ENCODE results near the gene NUP214.
"Not testable (repeated sequence)": the region's sequence is repeated elsewhere in the genome, so short reads cannot be mapped to it uniquely, and the experiment has no call there.

NUP214 gene

DNA sequence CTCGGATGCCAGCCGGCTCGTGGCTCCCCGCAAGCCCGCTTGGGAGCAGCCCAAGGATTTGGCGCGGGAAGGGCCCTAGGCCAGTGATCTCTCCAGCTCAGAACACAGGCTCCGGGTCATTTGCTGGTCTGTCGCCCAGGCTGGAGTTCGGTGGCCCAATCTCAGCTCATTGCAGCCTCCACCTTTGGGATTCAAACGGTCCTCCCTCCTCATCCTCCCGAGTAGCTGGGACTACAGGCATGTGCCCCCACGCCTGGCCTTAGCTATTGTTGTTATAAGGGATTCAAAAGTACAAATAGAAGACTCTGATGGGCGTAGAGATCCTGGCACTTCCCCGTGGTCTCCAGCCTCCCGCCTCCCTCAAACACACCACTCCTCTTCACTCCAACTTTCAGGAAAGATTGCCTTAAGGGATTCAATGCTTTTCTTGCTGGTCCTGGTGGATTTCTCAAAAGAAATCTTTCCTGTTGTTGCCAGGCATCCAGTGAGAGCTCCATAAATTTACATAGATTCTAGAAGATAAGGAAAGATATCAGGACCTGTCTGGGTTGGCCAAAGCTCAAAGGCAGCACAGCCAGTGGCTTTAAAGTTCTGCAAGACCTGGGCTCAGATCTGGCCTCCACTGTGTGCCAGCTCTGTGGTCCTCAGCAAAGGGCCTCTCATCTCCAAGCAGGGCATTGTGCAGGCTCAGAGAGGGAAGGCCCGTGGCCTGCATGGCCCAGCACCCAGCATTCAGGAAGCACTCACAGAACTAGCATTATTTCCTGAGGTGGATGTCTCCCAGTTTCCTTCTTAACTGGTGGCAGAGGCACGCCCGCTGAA lies 28.0 kb upstream of the NUP214 start:
- no peak for DNase-seq

GRCh38 chr9:131097948-131098278 lies 27.5 kb upstream of the NUP214 start:
- DNase-seq = no peak

DNA sequence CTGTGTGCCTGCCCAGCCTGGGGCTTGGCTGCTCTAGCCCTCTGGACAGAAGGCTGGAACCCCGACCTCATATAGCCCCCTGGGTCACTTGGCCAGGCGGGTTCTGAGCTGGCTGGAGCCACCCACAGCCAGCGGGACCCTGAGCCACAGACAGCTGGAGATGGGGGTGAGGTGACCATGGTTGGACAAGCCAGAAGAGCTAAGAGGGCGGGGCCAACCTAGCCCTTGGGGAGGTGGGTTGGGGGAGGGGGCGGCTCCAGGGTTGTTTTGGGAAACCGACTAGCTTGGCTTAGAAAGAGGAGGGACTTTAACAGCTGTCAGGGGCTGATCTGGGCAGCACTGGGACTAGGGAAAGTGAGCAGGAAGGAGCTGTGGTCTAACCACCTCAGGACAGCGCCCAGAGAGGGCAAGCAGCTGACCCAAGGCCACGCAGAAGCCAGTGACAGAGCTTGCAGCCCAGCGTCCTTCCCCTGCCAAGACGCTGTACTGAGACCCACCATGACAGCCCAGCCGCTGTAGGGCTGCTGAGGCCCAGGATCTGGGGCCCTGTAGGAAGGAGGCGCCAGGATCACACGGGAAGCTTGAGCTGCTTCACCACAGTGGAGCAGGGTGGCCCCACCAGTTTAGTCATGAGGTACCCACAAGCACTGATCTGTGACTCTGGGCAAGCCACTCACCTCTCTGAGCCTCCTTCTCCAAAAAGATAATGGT lies 26.8 kb upstream of the NUP214 start:
- no peak for DNase-seq

DNA sequence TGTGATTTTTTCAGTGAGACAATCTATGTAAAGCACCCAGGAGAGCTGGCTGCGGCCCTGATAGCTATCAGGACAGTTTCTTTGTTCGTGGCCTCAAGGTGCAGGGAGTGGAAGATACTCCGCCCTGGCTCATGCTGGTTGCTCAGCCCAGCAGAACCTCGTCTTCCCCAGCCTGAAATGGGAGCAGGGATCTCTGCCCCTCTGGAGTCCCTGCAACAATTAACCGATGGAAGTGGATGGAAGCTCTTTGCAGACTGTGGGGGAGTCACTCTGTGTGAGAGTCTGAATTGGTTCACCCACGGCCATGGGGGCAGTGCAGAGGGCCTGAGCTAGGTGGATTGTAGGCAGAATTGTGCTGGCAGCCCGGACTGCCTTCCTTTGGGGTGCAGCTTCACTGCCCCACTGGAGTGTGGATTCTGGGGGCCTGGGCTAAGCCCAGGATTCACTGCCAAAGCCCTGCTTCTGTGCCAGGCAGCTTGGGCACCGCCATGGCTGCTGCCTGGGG lies 26.2 kb upstream of the NUP214 start:
- no peak for DNase-seq

DNA sequence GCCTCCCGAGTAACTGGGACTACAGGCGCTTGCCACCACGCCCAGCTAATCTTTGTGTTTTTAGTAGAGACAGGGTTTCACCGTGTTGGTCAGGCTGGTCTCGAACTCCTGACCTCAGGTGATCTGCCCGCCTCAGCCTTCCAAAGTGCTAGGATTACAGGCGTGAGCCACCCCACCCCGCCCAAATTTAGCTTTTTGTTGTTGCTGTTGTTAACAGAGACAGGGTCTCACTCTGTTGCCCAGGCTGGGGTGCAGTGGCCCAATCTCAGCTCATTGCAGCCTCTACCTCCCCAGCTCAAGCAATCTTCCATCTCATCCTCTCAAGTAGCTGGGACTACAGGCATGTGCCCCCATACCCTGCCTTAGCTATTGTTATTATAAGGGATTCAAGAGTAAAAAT lies 25.5 kb upstream of the NUP214 start:
- not testable (repeated sequence) for DNase-seq

DNA sequence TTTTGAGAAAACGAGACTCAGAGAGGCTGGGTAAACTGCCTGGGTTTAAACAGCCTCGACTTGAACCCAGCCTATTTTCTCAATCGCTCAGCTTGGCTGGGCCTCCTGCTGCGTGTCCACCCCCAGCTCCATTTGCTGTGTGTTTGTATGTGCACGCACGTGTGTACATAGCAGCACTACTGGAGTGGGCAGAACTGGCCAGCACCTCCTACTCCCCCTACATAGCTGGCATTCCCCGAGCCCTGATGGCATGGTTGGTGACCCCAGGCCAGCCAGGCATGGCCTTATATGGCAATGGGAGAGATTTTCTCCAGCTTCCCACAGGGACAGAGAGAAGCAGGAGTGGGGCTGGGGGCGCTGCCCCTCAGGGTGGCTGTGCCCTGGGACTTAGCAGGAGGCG lies 24.9 kb upstream of the NUP214 start:
- DNase-seq = no peak

DNA sequence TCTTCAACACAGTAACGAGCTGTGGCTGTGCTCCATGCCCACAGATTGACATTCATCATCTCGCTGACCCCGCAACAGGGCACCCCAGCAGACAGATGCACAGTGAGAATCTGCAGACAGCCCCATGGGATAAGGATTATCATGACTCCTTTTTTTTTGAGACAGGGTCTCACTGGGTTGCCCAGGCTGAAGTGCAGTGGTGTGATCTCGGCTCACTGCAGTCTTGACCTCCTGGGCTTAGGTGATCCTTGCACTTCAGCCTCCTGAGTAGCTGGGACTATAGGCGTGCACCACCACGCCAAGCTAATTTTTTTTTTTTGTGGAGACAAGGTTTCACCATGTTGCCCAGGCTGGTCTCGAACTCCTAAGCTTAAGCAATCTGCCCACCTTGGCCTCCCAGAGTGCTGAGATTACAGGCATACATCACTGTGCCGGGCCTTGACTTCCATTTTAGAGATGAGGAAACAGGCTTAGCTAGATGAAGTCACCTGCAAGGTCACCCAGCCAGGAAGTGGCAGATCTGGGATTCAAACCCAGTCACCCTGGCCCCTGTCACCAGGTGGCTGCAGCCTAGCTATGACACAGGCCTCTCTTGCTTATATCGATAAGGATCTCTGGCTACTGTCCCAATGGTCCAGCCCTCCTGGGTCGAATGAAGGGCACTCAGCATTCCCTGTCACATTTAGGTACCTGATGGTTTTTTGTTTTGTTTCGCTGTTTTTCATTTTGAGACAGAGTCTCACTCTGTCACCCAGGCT lies 24.0 kb upstream of the NUP214 start:
- no peak for DNase-seq

- no peak for DNase-seq
Measured at GRCh38 chr9:131103024-131103423, 22.4 kb upstream of the NUP214 start.

DNA sequence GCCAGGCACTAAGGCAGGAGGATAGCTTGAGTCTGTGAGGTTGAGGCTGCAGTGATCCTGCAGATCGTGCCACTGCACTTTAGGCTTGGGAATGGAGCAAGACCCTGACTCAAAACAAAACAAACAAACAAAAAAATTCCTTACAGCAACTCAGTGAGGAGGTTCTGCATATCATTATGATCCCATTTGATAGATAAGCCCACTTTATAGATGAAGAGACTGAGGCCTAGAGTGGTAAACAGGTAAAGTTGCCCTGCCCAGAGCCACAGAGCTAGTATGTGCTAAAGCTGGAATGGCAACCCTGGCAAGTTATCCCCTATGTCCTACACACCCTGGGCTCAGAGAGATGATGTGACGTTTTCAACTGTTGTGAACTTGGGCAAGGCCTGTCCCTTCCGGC lies 21.9 kb upstream of the NUP214 start:
- DNase-seq = no peak

GRCh38 chr9:131104016-131104740 lies 21.2 kb upstream of the NUP214 start:
- DNase-seq = no peak

- DNase-seq = no peak
Measured at GRCh38 chr9:131105952-131106351, 19.4 kb upstream of the NUP214 start.

GRCh38 chr9:131107760-131108159 lies 17.6 kb upstream of the NUP214 start:
- no peak for DNase-seq

GRCh38 chr9:131111186-131111853 lies 14.1 kb upstream of the NUP214 start:
- DNase-seq = no peak

GRCh38 chr9:131111854-131112311 lies 13.5 kb upstream of the NUP214 start:
- no peak for DNase-seq

- no peak for DNase-seq
Measured at GRCh38 chr9:131112374-131113154, 12.8 kb upstream of the NUP214 start.

- DNase-seq = no peak
Measured at GRCh38 chr9:131113655-131114054, 11.7 kb upstream of the NUP214 start.

GRCh38 chr9:131114084-131114535 lies 11.3 kb upstream of the NUP214 start:
- DNase-seq = no peak

GRCh38 chr9:131115360-131115742 lies 10.0 kb upstream of the NUP214 start:
- DNase-seq = not testable (repeated sequence)

- DNase-seq = no peak
Measured at GRCh38 chr9:131116281-131117120, 8.9 kb upstream of the NUP214 start.

- no peak for DNase-seq
Measured at GRCh38 chr9:131117121-131117761, 8.1 kb upstream of the NUP214 start.

All from CD4-positive, alpha-beta T cell treated with Interleukin-6 for 4 hours (primary cell).